Activated CD8-positive, alpha-beta T cell treated with anti-CD3 and anti-CD28 coated beads for 36 hours (primary cell): ENCODE measurements around the gene NPB. TPM values are rescaled to one million over a fixed set of nuclear protein-coding genes. Genes with fewer than 3 reads are reported as not detected.

Source experiments
- ATAC-seq: fragments of 200-7000 bp; cut with Tn5 transposase; one replicate; pipeline ENCODE4 v1.10.0; 2021; ENCODE audit warnings: mild to moderate bottlenecking, moderate library complexity
- CTCF ChIA-PET: fragments of 350-600 bp; sonication (Branson Sonifier 250); formaldehyde crosslinking; loops from one replicate; lab custom pipeline; 2021; ENCODE audit warnings: antibody characterized with exemption; lab: Charles Lee
- POLR2A ChIA-PET: fragments of 350-600 bp; sonication (Branson Sonifier 250); formaldehyde crosslinking; loops from one replicate; lab custom pipeline; 2021; ENCODE audit warnings: antibody characterized with exemption; lab: Charles Lee
- DNase-seq: peaks from one replicate; pipeline ENCODE4 v3.0.0-alpha.2; 2020
- H3K27ac Mint-ChIP-seq: one replicate; pipeline ENCODE4 v1.8.0; 2021; ENCODE audit warnings: mild to moderate bottlenecking, mixed read lengths
- H3K27me3 Mint-ChIP-seq: one replicate; pipeline ENCODE4 v1.8.0; 2021; ENCODE audit warnings: mixed read lengths
- H3K36me3 Mint-ChIP-seq: one replicate; pipeline ENCODE4 v1.8.0; 2021; ENCODE audit warnings: low read depth, mixed read lengths
- H3K4me1 Mint-ChIP-seq: one replicate; pipeline ENCODE4 v1.8.0; 2021; ENCODE audit warnings: low read depth, mixed read lengths
- H3K4me3 Mint-ChIP-seq: one replicate; pipeline ENCODE4 v1.8.0; 2021; ENCODE audit warnings: mild to moderate bottlenecking, moderate library complexity, mixed read lengths
- H3K9me3 Mint-ChIP-seq: one replicate; pipeline ENCODE4 v1.8.0; 2021; ENCODE audit warnings: mixed read lengths
- intact Hi-C: fragments of 100-400 bp; cut with micrococcal nuclease; formaldehyde crosslinking; loops from one replicate; pipeline ENCODE4 v1.10.0; 2022
- total RNA-seq, 2 experiments: library from RNA; stranded (reverse); gene quantifications; one replicate each; pipeline ENCODE4 v1.2.3, GENCODE V29; 2021
- TF ChIP-seq, protein P1 (sequence below): fragments of 200-600 bp; IDR thresholded peaks from one replicate; pipeline ENCODE4 v1.8.0; 2022; ENCODE audit warnings: antibody characterized with exemption, mild to moderate bottlenecking

The NPB gene
- total RNA-seq, 2 experiments from 2014 or later, result 0.18 TPM; not detected in 1

DNA sequence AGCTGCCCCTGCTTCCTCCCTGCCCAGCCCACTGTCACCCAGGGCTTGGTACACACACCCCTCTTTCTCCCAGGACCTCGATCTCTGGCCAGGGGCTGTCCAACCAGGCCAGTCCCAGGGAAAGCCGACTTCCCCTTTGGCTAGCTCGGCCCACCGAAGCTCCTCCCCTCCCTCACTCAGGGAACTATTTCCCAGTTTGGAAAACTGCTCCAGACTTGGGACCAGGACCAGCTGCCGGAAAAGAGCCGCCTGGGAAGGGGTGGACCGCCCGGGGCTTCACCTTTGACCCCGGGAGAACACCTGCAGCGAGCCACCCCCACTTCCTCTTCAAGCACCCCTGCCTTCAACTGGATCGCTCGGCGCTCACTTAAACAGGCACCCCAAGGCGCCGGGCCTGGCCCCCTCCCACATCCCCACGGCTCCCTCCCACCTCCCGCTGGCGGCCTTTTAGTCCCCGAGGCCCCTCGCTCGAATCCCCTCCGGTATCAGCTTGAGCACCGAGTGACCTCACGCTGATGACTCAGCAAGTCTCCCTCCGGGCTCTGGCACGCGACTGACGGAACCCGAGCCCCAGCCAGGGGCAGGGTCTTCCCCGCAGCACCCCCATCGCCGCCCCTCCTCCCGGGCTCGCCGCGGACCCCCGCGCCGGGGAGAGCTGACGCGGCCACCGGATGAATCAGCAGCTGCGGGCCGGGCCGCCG lies 24.6 kb downstream of the NPB start:
- ATAC-seq (peak; percentile 15), DNase-seq (peak; percentile 76)
- ChIA-PET POLR2A (interaction anchor here (0.9 to 4.1 kb wide), 13 partner anchors 10 to 223 kb away, joined by 3 to 20 read pairs (median 3); partner anchors contain the start of genes ASPSCR1, DUS1L, FASN and MRPL12), CTCF (interaction anchor here (1.1 to 5.1 kb wide), 5 partner anchors 9 to 104 kb away, joined by 3 to 23 read pairs (median 5); partner anchors contain the start of genes CENPX and SIRT7)
- peak overlapping the region; percentile 79 for H3K27ac Mint-ChIP-seq
- peaks cover 5% of the 10 kb centered on the region for H3K27me3 Mint-ChIP-seq
- H3K9me3 Mint-ChIP-seq, result no peaks in the 10 kb centered on the region
- no peaks in the 10 kb centered on the region for H3K36me3 Mint-ChIP-seq
- TF ChIP-seq, protein P1, sequence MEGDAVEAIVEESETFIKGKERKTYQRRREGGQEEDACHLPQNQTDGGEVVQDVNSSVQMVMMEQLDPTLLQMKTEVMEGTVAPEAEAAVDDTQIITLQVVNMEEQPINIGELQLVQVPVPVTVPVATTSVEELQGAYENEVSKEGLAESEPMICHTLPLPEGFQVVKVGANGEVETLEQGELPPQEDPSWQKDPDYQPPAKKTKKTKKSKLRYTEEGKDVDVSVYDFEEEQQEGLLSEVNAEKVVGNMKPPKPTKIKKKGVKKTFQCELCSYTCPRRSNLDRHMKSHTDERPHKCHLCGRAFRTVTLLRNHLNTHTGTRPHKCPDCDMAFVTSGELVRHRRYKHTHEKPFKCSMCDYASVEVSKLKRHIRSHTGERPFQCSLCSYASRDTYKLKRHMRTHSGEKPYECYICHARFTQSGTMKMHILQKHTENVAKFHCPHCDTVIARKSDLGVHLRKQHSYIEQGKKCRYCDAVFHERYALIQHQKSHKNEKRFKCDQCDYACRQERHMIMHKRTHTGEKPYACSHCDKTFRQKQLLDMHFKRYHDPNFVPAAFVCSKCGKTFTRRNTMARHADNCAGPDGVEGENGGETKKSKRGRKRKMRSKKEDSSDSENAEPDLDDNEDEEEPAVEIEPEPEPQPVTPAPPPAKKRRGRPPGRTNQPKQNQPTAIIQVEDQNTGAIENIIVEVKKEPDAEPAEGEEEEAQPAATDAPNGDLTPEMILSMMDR, result no peak
- H3K4me3 Mint-ChIP-seq, result peak overlapping the region; percentile 80
- intact Hi-C loops, result no loop called here
- peaks cover 27% of the 10 kb centered on the region for H3K4me1 Mint-ChIP-seq

DNA sequence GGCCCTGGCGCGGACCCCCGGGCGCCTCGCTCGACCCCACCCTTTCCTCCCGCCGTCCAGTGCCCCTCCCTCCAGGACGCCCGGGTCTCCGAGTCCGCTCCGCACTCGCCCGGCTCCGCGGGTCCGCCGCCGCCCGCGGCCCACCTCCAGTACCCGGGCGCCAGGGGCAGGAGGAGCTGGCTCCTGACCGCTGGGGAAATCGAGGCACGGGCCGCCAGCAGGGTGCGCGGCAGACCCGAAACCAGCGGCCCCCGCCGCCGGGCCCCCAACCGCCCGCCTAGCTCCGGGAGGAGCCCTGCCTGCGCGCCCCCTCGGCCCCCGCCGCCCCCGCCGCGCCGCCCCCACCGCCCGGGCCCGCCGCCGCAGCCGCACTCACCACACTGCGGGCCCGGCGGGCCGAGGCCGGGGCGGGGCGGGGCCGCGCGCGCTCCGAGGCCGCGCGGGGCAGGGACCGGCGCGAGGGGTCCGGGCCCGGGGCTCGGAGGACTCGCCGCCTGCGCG lies 25.2 kb downstream of the NPB start:
- Mint-ChIP-seq H3K9me3 (no peaks in the 10 kb centered on the region), H3K4me3 (peak overlapping the region; percentile 74), H3K4me1 (peaks cover 30% of the 10 kb centered on the region), H3K27me3 (peaks cover 5% of the 10 kb centered on the region), H3K36me3 (peaks cover 2% of the 10 kb centered on the region), H3K27ac (no peak overlapping the region)
- TF ChIP-seq, protein P1, result no peak
- POLR2A ChIA-PET, result interaction anchor here (0.8 to 4.1 kb wide), 13 partner anchors 9 to 224 kb away, joined by 3 to 20 read pairs (median 4); partner anchors contain the start of genes ALYREF, ANAPC11, ARHGDIA and ASPSCR1
- peak; percentile 1 for ATAC-seq
- CTCF ChIA-PET, result interaction anchor here (0.9 to 5.1 kb wide), 10 partner anchors 10 to 103 kb away, joined by 3 to 23 read pairs (median 4); partner anchors contain the start of genes CENPX, PYCR1 and SIRT7
- intact Hi-C loops, result no loop called here
- no peak for DNase-seq

GRCh38 chr17:81927653-81928543 lies 25.9 kb downstream of the NPB start, which contains the start of gene MAFG:
MAFG (minus strand) TSS chr17:81927735; CDS start chr17:81923185, 4,550 bp downstream.
- H3K36me3 Mint-ChIP-seq, result peaks cover 6% of the 10 kb centered on the region
- intact Hi-C loops, result no loop called here
- H3K4me1 Mint-ChIP-seq, result peaks cover 34% of the 10 kb centered on the region
- peak within 1 kb of the TSS; percentile 79 for H3K27ac Mint-ChIP-seq
- H3K27me3 Mint-ChIP-seq, result peaks cover 5% of the 10 kb centered on the region
- DNase-seq (peak; percentile 93), ATAC-seq (peak; percentile 74)
- H3K4me3 Mint-ChIP-seq, result peak within 1 kb of the TSS; percentile 80
- ChIA-PET CTCF (interaction anchor here (0.9 to 5.1 kb wide), 12 partner anchors 9 to 102 kb away, joined by 3 to 23 read pairs (median 4); partner anchors contain the start of genes CENPX and PYCR1), POLR2A (interaction anchor here (0.8 to 4.1 kb wide), 17 partner anchors 8 to 225 kb away, joined by 3 to 20 read pairs (median 3); partner anchors contain the start of genes ALYREF, ANAPC11, ARHGDIA and ASPSCR1)
- H3K9me3 Mint-ChIP-seq, result no peaks in the 10 kb centered on the region
- TF ChIP-seq, protein P1, result peak; percentile 65

GRCh38 chr17:81928544-81929252 lies 26.7 kb downstream of the NPB start:
- DNase-seq, result no peak
- Mint-ChIP-seq H3K36me3 (peaks cover 14% of the 10 kb centered on the region), H3K4me3 (peak overlapping the region; percentile 74), H3K27me3 (peaks cover 5% of the 10 kb centered on the region), H3K4me1 (peaks cover 38% of the 10 kb centered on the region), H3K9me3 (no peaks in the 10 kb centered on the region), H3K27ac (no peak overlapping the region)
- ChIA-PET POLR2A (interaction anchor here (1.0 to 1.7 kb wide), 6 partner anchors 9 to 85 kb away, joined by 3 to 6 read pairs (median 3); partner anchors contain the start of genes ALYREF and ANAPC11), CTCF (interaction anchor here (1.0 to 5.1 kb wide), 8 partner anchors 12 to 93 kb away, joined by 3 to 23 read pairs (median 3); partner anchors contain the start of gene CENPX)
- intact Hi-C loops, result no loop called here
- no peak for ATAC-seq
- TF ChIP-seq, protein P1, result peak; percentile 4
